ENCODE data around the gene PTPRN2. TPM values are rescaled to one million over a fixed set of nuclear protein-coding genes. Genes with fewer than 3 reads are reported as not detected.

PTPRN2 gene
- total and polyA plus RNA-seq, 2 of the 8 experiments (the other 6 are each of a cell fraction or from before 2014, with no cell fraction given), result 2.6 to 4.5 TPM

GRCh38 chr7:157809154-157809862 lies 778.3 kb downstream of the PTPRN2 start:
- Histone ChIP-seq H3K27me3 (replicated peaks in 1 of 4; ENCODE audit: control insufficient read depth in 3 of 4, extremely low read depth in 1 of 4, insufficient read depth in 3 of 4, low read length in 3 of 4) (no peaks in the 10 kb centered on the region), H3K14ac (ENCODE audit: insufficient read length) (no peak overlapping the region), H3K18ac (ENCODE audit: extremely low read depth, low read length) (no peak overlapping the region), H2AK5ac (ENCODE audit: low read depth, low read length) (no peak overlapping the region), H2BK120ac (replicated peaks; ENCODE audit: low read depth, low read length) (no peak overlapping the region), H3K23me2 (ENCODE audit: low read depth, low read length) (peaks cover 2% of the 10 kb centered on the region; the same call in 1 of the 2 replicates), H2BK15ac (ENCODE audit: low read length) (no peak overlapping the region), H3K4me3 (ENCODE audit: extremely low read depth in 1 of 4, insufficient read depth in 2 of 4, low read depth in 3 of 4, low read length in 4 of 4) (no peak overlapping the region), H2BK12ac (ENCODE audit: low read depth, low read length) (no peak overlapping the region), H3K23ac (ENCODE audit: insufficient read length) (no peak overlapping the region), H3K4me2 (ENCODE audit: insufficient read depth in 1 of 2, low read depth in 2 of 2, low read length in 2 of 2) (no peak overlapping the region), H3K4me1 (replicated peaks in 1 of 4; ENCODE audit: control insufficient read depth in 3 of 4, insufficient read depth in 4 of 4, low read length in 3 of 4) (peaks cover 0 to 5% (median 2%) of the 10 kb centered on the region in 4 experiments; a peak in 3 of 7 replicates), H2AFZ (ENCODE audit: low read length) (no peak overlapping the region), H4K91ac (replicated peaks; ENCODE audit: insufficient read length, low read length) (no peak overlapping the region), H2BK20ac (ENCODE audit: low read length) (no peak overlapping the region), H3K9ac (replicated peaks in 1 of 4; ENCODE audit: extremely low read depth in 1 of 4, low read depth in 3 of 4, low read length in 3 of 4) (no peak overlapping the region), H3K79me1 (ENCODE audit: low read depth, low read length) (no peaks in the 10 kb centered on the region), H3K4ac (replicated peaks; ENCODE audit: insufficient read length, low read depth, low read length) (no peak overlapping the region), H3K9me3 (ENCODE audit: insufficient read depth in 2 of 2, low read depth in 1 of 2, low read length in 1 of 2) (peaks cover 23 to 31% of the 10 kb centered on the region in 2 experiments), H3K79me2 (ENCODE audit: control insufficient read depth in 1 of 2, insufficient read depth in 2 of 2, low read length in 2 of 2) (no peaks in the 10 kb centered on the region), H3K36me3 (ENCODE audit: control insufficient read depth in 2 of 4, insufficient read depth in 4 of 4, low read length in 3 of 4) (no peaks in the 10 kb centered on the region; a peak in 1 of 8 replicates), H3K27ac (ENCODE audit: low read depth, low read length) (no peak overlapping the region), H3K56ac (replicated peaks; ENCODE audit: insufficient read length, low read depth, low read length) (no peak overlapping the region), H4K5ac (ENCODE audit: insufficient read length, low read depth, low read length) (no peak overlapping the region), H4K8ac (ENCODE audit: extremely low read depth, insufficient read depth, low read length) (no peak overlapping the region), H2BK5ac (ENCODE audit: low read depth, low read length) (no peak overlapping the region), H4K20me1 (replicated peaks in 1 of 2; ENCODE audit: control insufficient read depth in 1 of 2, insufficient read depth in 2 of 2, low read length in 2 of 2) (no peaks in the 10 kb centered on the region)
- POLR2A ChIA-PET (ENCODE audit: partially characterized antibody), result interaction anchor here (0.7 kb wide), 1 partner anchor 54 kb away, joined by 4 read pairs; no protein-coding TSS in a partner anchor
- CTCF ChIA-PET (ENCODE audit: partially characterized antibody), result no interaction called here
- WGBS, 2 experiments (ENCODE audit: extremely low coverage in 1 of 2, insufficient coverage in 1 of 2, insufficient read length in 1 of 2, insufficient replicate concordance in 2 of 2, low coverage in 1 of 2, low lambda C conversion rate in 2 of 2, missing lambda C conversion rate in 1 of 2), result 94% methylated on average over 35 of the region's 35 CpGs; no CpG with 5 or more reads in 1 of the 2 experiments
- no peak for DNase-seq (ENCODE audit: low read depth in 1 of 2, low spot score in 2 of 2)
- no peak for FAIRE-seq
- no peak for TF ChIP-seq KDM5A (IDR thresholded peaks at IDR 0.05; ENCODE audit: low read length)
- no peak for TF ChIP-seq RAD21 (IDR thresholded peaks at IDR 0.05 in 1 of 2, conservative IDR thresholded peaks at IDR 0.05 in 1 of 2; ENCODE audit: low read depth in 2 of 2, low read length in 2 of 2)
- no peak for TF ChIP-seq NRF1 (IDR thresholded peaks at IDR 0.05; ENCODE audit: low read depth, low read length)
- TF ChIP-seq CBX5 (IDR thresholded peaks at IDR 0.05; ENCODE audit: low read depth, low read length), result no peak
- no peak for TF ChIP-seq TCF12 (IDR thresholded peaks at IDR 0.05; ENCODE audit: low read depth, low read length)
- no peak for TF ChIP-seq KDM1A (IDR thresholded peaks at IDR 0.05; ENCODE audit: borderline replicate concordance, low read length)

All from H1 (cell line).